Measurements from ENCODE around the gene CCDC91. TPM values are rescaled to one million over a fixed set of nuclear protein-coding genes. Genes with fewer than 3 reads are reported as not detected.

CCDC91 gene
- polyA plus RNA-seq, 2 of the 4 experiments (the other 2 are of a cell fraction): 26.0 to 48.1 TPM

DNA sequence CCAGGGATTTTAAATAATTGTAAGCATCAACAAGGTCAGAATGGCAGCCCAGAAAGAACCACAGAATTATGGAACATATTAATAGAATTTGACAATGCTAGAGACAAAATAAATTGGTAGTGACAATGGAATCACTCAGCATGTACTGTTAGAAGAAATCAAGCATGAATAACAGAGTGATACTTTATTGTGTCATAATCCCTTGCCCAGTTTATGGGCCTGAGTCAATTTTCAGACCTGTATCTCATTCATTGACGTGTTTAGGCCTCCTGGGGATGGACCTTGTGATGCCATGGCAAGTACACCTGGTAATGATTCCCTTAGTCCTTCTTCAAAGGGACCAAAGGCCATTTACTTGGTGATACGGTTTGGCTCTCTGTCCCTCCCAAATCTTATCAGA, 12.8 kb upstream of the CCDC91 start:
- WGBS (ENCODE audit: missing lambda C conversion rate): 30% methylated on average over 2 of the region's 2 CpGs
- TF ChIP-seq FOSL2 (IDR thresholded peaks at IDR 0.05): no peak
- no peak for TF ChIP-seq FOSL2 (CRISPR knock-in tag; IDR thresholded peaks at IDR 0.05)
- no peak for TF ChIP-seq SMC3 (IDR thresholded peaks at IDR 0.05)
- no peak for TF ChIP-seq JUNB (IDR thresholded peaks at IDR 0.05)
- TF ChIP-seq CHD2 (IDR thresholded peaks at IDR 0.05; ENCODE audit: low read length, partially characterized antibody): no peak
- TF ChIP-seq FOSB (CRISPR knock-in tag; IDR thresholded peaks at IDR 0.05): no peak
- TF ChIP-seq, protein P1, sequence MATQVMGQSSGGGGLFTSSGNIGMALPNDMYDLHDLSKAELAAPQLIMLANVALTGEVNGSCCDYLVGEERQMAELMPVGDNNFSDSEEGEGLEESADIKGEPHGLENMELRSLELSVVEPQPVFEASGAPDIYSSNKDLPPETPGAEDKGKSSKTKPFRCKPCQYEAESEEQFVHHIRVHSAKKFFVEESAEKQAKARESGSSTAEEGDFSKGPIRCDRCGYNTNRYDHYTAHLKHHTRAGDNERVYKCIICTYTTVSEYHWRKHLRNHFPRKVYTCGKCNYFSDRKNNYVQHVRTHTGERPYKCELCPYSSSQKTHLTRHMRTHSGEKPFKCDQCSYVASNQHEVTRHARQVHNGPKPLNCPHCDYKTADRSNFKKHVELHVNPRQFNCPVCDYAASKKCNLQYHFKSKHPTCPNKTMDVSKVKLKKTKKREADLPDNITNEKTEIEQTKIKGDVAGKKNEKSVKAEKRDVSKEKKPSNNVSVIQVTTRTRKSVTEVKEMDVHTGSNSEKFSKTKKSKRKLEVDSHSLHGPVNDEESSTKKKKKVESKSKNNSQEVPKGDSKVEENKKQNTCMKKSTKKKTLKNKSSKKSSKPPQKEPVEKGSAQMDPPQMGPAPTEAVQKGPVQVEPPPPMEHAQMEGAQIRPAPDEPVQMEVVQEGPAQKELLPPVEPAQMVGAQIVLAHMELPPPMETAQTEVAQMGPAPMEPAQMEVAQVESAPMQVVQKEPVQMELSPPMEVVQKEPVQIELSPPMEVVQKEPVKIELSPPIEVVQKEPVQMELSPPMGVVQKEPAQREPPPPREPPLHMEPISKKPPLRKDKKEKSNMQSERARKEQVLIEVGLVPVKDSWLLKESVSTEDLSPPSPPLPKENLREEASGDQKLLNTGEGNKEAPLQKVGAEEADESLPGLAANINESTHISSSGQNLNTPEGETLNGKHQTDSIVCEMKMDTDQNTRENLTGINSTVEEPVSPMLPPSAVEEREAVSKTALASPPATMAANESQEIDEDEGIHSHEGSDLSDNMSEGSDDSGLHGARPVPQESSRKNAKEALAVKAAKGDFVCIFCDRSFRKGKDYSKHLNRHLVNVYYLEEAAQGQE (IDR thresholded peaks at IDR 0.05): no peak
- Histone ChIP-seq H3K4me1 (no peaks in the 10 kb centered on the region), H3K4me2 (no peak overlapping the region), H3K27ac (no peak overlapping the region), H3K4me3 (no peak overlapping the region), H3K9me3 (no peaks in the 10 kb centered on the region)
- DNase-seq (ENCODE audit: low read depth in 1 of 2, low spot score in 1 of 2): no peak
- POLR2A ChIA-PET: no interaction called here
- no peak for ATAC-seq
- no peak for FAIRE-seq
- CTCF ChIA-PET: interaction anchor here (0.7 to 3.0 kb wide), 3 partner anchors 11 to 207 kb away, joined by 3 to 17 read pairs (median 3); no protein-coding TSS in a partner anchor

DNA sequence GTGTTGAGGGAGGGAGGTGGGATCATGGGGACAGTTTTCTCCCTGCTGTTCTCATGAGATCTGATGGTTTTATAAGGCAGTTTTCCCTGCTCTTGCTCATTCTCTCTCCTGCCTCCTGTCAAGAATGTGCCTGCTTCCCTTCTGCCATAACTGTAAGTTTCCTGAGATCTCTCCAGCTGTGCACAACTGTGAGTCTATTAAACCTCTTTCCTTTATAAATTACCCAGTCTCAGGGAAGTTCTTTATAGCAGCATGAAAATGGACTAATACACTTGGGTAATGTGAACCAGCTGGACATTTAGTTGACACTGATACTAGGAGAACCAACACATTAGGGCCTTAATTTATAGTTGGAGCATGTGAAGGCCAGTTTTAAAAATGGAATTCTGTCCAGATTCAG, 12.4 kb upstream of the CCDC91 start:
- no peaks in the 10 kb centered on the region for H3K4me1 ChIP-seq
- no peak for TF ChIP-seq CBX8 (IDR thresholded peaks at IDR 0.05)
- no peak for TF ChIP-seq FOSB (CRISPR knock-in tag; IDR thresholded peaks at IDR 0.05)
- no peak for TF ChIP-seq NPAS2 (CRISPR knock-in tag; IDR thresholded peaks at IDR 0.05; ENCODE audit: borderline replicate concordance)
- no peak for TF ChIP-seq RNF2 (IDR thresholded peaks at IDR 0.05; ENCODE audit: borderline replicate concordance, low read depth)
- TF ChIP-seq, protein P2, sequence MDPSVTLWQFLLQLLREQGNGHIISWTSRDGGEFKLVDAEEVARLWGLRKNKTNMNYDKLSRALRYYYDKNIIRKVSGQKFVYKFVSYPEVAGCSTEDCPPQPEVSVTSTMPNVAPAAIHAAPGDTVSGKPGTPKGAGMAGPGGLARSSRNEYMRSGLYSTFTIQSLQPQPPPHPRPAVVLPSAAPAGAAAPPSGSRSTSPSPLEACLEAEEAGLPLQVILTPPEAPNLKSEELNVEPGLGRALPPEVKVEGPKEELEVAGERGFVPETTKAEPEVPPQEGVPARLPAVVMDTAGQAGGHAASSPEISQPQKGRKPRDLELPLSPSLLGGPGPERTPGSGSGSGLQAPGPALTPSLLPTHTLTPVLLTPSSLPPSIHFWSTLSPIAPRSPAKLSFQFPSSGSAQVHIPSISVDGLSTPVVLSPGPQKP (IDR thresholded peaks at IDR 0.05; ENCODE audit: low read depth, low read length): no peak
- no peak for TF ChIP-seq MAZ (IDR thresholded peaks at IDR 0.05; ENCODE audit: borderline replicate concordance, low read depth, low read length)
- TF ChIP-seq, protein P3, sequence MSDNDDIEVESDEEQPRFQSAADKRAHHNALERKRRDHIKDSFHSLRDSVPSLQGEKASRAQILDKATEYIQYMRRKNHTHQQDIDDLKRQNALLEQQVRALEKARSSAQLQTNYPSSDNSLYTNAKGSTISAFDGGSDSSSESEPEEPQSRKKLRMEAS (IDR thresholded peaks at IDR 0.05): no peak
- TF ChIP-seq MYC (IDR thresholded peaks at IDR 0.05; ENCODE audit: borderline replicate concordance, low read length): no peak
- no peak for TF ChIP-seq POLR2A (IDR thresholded peaks at IDR 0.05; ENCODE audit: low read length)
- TF ChIP-seq PHF8 (IDR thresholded peaks at IDR 0.05; ENCODE audit: borderline replicate concordance, low read depth): no peak
- no peak for TF ChIP-seq RAD21 (conservative IDR thresholded peaks at IDR 0.05 in 1 of 2, IDR thresholded peaks at IDR 0.05 in 1 of 2)
- no peak for TF ChIP-seq RARB (CRISPR knock-in tag; IDR thresholded peaks at IDR 0.05)
- no peak for TF ChIP-seq EHMT2 (IDR thresholded peaks at IDR 0.05; ENCODE audit: low read depth)
- no peak for TF ChIP-seq ZC3H11A (IDR thresholded peaks at IDR 0.05)
- no peak for TF ChIP-seq HDAC2 (IDR thresholded peaks at IDR 0.05)
- no peak for TF ChIP-seq NR3C1 (IDR thresholded peaks at IDR 0.05)
- TF ChIP-seq, protein P4, sequence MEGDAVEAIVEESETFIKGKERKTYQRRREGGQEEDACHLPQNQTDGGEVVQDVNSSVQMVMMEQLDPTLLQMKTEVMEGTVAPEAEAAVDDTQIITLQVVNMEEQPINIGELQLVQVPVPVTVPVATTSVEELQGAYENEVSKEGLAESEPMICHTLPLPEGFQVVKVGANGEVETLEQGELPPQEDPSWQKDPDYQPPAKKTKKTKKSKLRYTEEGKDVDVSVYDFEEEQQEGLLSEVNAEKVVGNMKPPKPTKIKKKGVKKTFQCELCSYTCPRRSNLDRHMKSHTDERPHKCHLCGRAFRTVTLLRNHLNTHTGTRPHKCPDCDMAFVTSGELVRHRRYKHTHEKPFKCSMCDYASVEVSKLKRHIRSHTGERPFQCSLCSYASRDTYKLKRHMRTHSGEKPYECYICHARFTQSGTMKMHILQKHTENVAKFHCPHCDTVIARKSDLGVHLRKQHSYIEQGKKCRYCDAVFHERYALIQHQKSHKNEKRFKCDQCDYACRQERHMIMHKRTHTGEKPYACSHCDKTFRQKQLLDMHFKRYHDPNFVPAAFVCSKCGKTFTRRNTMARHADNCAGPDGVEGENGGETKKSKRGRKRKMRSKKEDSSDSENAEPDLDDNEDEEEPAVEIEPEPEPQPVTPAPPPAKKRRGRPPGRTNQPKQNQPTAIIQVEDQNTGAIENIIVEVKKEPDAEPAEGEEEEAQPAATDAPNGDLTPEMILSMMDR (IDR thresholded peaks at IDR 0.05): no peak
- TF ChIP-seq BHLHE40 (IDR thresholded peaks at IDR 0.05; ENCODE audit: low read depth, low read length): no peak
- TF ChIP-seq JUN (IDR thresholded peaks at IDR 0.05): no peak
- no peaks in the 10 kb centered on the region for H3K9me3 ChIP-seq
- DNase-seq (ENCODE audit: low read depth in 1 of 2, low spot score in 1 of 2): no peak
- no peak for FAIRE-seq
- CTCF ChIA-PET: interaction anchor here (0.8 to 1.2 kb wide), 2 partner anchors 12 to 221 kb away, joined by 3 read pairs; no protein-coding TSS in a partner anchor
- H3K27ac ChIP-seq: no peak overlapping the region
- POLR2A ChIA-PET: no interaction called here
- H3K4me3 ChIP-seq: no peak overlapping the region
- H3K4me2 ChIP-seq: no peak overlapping the region
- ATAC-seq: no peak

Data from A549 (cell line).